ENCODE measurements around the gene FRS3. TPM values are rescaled to one million over a fixed set of nuclear protein-coding genes. Genes with fewer than 3 reads are reported as not detected.

Gene FRS3
- total RNA-seq, 6 experiments from 2014 or later: 0.68 to 3.0 (median 1.9) TPM

DNA sequence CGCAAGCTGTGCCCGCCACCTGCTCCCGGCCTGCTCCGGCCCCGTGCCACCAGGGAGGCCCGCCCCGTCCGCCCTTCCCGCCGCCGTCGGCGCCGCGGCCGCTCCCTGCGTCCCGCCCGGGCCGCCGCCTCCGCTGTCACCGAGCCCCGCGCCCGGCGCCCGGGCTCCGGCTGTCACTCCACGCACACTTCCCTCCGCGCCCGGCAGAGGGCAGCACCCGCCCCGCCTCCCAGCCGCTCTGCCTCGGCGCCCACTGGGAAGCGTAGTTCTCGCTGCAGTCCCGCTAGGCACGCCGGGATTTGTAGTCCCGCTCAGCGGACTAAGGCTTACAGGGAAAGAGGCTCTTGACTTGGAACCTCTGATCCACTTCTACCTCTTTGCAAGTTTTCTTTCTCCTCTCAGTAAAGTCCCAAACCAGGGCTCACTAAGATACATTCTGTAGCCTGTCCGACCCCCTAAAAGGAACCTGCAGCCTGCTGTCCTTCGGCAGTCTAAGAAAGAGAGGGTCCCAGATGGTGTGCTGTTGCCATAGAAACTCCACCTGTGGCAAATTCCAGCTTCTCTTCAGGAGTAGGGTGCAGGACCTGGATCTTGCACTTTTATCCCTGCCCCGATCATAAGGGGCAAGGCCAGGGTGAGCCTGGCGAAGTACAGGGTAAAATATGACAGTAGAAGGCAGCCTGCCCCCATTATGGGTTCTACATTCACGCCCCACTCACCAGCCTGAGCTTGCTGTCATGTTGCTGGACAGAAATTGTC lies 44.1 kb downstream of the FRS3 start, which contains the start of gene TFEB:
Gene TFEB (minus strand): TSS at position 182 of the 759 bp plus-strand sequence. CDS start 44,395 bp downstream, outside the sequence.
- Histone ChIP-seq H3K9me3 (no peaks in the 10 kb centered on the region), H3K4me3 (peak within 1 kb of the TSS; percentile 79 to 96 (median 89)), H3K4me1 (no peaks in the 10 kb centered on the region), H3K27me3 (no peaks in the 10 kb centered on the region), H3K36me3 (no peaks in the 10 kb centered on the region), H3K27ac (peak within 1 kb of the TSS; percentile 80 to 88 (median 87))
- DNase-seq (peak; percentile 96 to 97 (median 96)), ATAC-seq (peak; percentile 87 to 92 (median 89))
- WGBS (ENCODE audit: insufficient coverage, low coverage, low lambda C conversion rate, missing lambda C conversion rate): 15% methylated on average over 7 of the region's 50 CpGs
- intact Hi-C loops (cut with DNase I): no loop called here
- TF ChIP-seq, protein P1, sequence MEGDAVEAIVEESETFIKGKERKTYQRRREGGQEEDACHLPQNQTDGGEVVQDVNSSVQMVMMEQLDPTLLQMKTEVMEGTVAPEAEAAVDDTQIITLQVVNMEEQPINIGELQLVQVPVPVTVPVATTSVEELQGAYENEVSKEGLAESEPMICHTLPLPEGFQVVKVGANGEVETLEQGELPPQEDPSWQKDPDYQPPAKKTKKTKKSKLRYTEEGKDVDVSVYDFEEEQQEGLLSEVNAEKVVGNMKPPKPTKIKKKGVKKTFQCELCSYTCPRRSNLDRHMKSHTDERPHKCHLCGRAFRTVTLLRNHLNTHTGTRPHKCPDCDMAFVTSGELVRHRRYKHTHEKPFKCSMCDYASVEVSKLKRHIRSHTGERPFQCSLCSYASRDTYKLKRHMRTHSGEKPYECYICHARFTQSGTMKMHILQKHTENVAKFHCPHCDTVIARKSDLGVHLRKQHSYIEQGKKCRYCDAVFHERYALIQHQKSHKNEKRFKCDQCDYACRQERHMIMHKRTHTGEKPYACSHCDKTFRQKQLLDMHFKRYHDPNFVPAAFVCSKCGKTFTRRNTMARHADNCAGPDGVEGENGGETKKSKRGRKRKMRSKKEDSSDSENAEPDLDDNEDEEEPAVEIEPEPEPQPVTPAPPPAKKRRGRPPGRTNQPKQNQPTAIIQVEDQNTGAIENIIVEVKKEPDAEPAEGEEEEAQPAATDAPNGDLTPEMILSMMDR (IDR thresholded peaks at IDR 0.05): peak; percentile 89 to 100 (median 94)
- TF ChIP-seq POLR2A (IDR thresholded peaks at IDR 0.05): peak; percentile 66

DNA sequence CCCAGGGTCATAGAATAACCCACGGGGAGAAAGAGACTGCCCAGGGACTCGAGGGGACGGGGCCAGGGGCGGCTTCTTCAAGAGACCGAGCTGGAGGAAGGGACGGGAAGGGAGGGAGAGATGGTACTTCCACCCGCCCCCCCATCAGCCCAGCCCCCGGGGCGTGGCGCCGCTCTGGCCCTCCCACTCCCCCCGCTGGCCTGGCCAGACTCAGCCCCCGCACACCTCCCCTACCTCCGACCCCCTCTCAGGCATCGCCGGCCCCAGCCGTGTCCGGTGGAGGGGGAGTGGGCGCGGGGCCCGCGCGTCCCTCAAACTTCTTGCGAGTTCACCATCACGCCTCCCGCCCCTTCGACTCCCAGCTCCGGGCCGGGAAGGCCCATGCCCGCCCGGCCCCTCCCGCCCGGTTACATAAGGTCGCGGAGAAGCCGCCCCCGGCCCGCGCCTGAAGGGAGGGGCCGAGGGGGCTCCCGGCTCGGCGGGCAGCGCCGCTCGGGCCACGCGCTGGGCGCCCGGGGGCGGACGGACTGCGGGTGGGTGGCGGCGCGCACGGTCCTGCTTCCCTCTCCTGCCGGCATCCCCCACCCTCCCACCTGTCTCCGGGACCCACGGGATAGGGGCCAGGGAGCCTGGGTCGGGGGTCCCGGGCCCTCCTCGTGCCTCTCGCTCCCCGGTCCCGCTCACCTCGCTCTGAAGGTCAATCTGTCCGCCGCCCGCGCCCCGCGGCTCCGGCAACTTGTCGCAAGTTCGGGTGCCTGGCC lies 44.9 kb downstream of the FRS3 start:
- H3K27me3 ChIP-seq: no peaks in the 10 kb centered on the region
- DNase-seq (peak; percentile 85 to 89 (median 87)), ATAC-seq (peak; percentile 80 to 86 (median 82))
- WGBS (ENCODE audit: insufficient coverage, low coverage, low lambda C conversion rate, missing lambda C conversion rate): no CpG with 5 or more reads among the region's 76 CpGs
- H3K27ac ChIP-seq: peak overlapping the region; percentile 80 to 88 (median 87)
- no peak for TF ChIP-seq POLR2A (IDR thresholded peaks at IDR 0.05)
- TF ChIP-seq, protein P1 (IDR thresholded peaks at IDR 0.05): no peak
- no peaks in the 10 kb centered on the region for H3K4me1 ChIP-seq
- peak overlapping the region; percentile 79 to 96 (median 89) for H3K4me3 ChIP-seq
- intact Hi-C loops (cut with DNase I): no loop called here
- no peaks in the 10 kb centered on the region for H3K36me3 ChIP-seq
- H3K9me3 ChIP-seq: no peaks in the 10 kb centered on the region

DNA sequence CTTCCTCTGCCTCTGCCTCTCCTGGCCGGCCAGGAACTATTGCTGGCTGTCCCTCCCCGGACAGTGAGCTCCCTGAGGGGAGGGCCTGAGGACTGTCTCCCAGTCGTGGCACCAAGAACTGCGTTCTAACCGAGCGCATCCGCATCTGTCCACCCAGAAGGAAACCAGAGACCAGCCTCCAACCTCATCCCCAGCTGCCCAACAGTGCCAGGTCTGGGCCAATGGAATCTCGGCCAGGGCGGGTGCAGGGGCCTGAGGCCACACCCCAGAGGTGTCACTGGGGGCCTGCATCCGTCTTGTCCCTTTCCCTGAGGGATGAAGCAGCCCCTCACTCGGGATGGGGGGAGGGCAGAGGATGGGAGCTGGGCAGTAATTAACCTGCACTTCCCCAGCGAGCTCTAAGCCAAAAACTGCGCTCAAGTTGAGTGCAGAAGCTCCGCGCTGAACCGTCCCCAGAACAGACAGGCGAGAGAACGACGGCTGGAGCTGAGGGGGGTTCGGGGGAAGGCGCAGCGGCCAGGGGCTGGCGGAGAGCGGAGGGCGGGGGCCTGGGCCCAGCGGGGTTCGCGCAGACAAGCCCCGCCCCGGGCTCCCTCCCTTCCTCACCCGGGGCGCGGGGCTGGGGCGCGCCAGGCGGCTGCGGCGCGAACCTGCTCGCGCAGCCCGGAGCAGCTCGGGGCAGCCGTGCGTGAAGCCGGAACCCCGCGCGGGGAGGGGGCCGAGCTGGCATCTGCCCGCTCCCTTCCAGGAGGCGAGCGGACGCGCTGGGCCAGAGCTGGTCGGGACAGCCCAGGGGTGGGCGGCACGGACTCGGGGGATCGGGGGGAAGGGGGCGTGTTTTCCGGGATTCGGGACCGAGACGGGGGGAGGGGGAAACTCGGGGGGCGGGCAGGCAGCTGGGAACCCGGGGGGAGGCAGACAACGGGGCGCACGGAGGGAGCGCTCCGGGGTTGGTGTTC lies 45.7 kb downstream of the FRS3 start:
- H3K4me3 ChIP-seq: peak overlapping the region; percentile 79 to 96 (median 89)
- no peaks in the 10 kb centered on the region for H3K27me3 ChIP-seq
- peak; percentile 25 for TF ChIP-seq POLR2A (IDR thresholded peaks at IDR 0.05)
- TF ChIP-seq, protein P1 (IDR thresholded peaks at IDR 0.05): no peak
- 0% methylated on average over 8 of the region's 73 CpGs for WGBS (ENCODE audit: insufficient coverage, low coverage, low lambda C conversion rate, missing lambda C conversion rate)
- DNase-seq (peak; percentile 67 to 77 (median 76)), ATAC-seq (peak; percentile 47 to 62 (median 58))
- H3K36me3 ChIP-seq: no peaks in the 10 kb centered on the region
- no peaks in the 10 kb centered on the region for H3K9me3 ChIP-seq
- intact Hi-C loops (cut with DNase I): no loop called here
- no peaks in the 10 kb centered on the region for H3K4me1 ChIP-seq
- H3K27ac ChIP-seq: peak overlapping the region; percentile 80 to 88 (median 87)

DNA sequence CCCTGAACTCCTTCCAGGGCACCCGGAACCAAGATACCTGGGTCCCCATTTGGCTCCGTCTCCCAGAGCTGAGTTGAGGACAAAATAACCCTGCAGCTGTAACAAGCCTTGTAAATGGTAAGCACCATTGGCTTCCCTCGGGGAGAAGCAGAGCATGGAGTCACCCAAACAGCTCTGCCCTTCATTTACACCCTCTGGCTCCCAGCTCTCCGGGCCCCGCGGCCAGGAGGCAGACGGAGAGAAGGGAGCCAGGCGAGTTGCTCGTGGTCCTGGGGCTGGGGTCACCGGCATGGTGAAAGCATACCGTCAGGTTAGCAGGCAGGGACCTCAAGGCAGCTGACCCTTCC lies 46.4 kb downstream of the FRS3 start:
- 63% methylated on average over 7 of the region's 11 CpGs for WGBS (ENCODE audit: insufficient coverage, low coverage, low lambda C conversion rate, missing lambda C conversion rate)
- no peak for DNase-seq
- peak overlapping the region in 2 of 3 donors; percentile 79 to 89 for H3K4me3 ChIP-seq

More for the DNA sequence above, 46.4 kb downstream of the FRS3 start:
- no peaks in the 10 kb centered on the region for H3K36me3 ChIP-seq
- TF ChIP-seq, protein P1 (IDR thresholded peaks at IDR 0.05): no peak
- TF ChIP-seq POLR2A (IDR thresholded peaks at IDR 0.05): no peak
- no peaks in the 10 kb centered on the region for H3K4me1 ChIP-seq
- peak overlapping the region; percentile 80 to 88 (median 87) for H3K27ac ChIP-seq
- no peak for ATAC-seq
- H3K27me3 ChIP-seq: no peaks in the 10 kb centered on the region
- intact Hi-C loops (cut with DNase I): no loop called here
- H3K9me3 ChIP-seq: no peaks in the 10 kb centered on the region
